Left renal cortex interstitium (tissue), 4 donors: ENCODE results near the gene WNT2. TPM values are rescaled to one million over a fixed set of nuclear protein-coding genes. Genes with fewer than 3 reads are reported as not detected.

Experiments
- polyA plus RNA-seq, 4 donors: library from polyadenylated mRNA; unstranded; fragments of 120-200 nt; gene quantifications; one replicate each; pipeline ENCODE4 v1.2.1, GENCODE V29; 2013; ENCODE audit not compliant: insufficient read length in 4 of 4

WNT2 gene
- polyA plus RNA-seq, 4 donors = 0.27 to 0.67 (median 0.36) TPM

Other genes with a start within 250 kb of the WNT2 start
- under 1 TPM in 2 of 4 donors, not detected in 2; 0.06 TPM for gene ASZ1, start 104.4 kb upstream of the WNT2 start, polyA plus RNA-seq
- gene CFTR, start 157.0 kb upstream of the WNT2 start, polyA plus RNA-seq = 10 to 100 TPM in 1 of 4 donors, 1 to 10 TPM in 3; 2.1 to 11.1 (median 4.5) TPM